Smooth muscle cell of trachea (primary cell): Measurements from ENCODE around the gene CSNK2A1. TPM values are rescaled to one million over a fixed set of nuclear protein-coding genes. Genes with fewer than 3 reads are reported as not detected.

Experiments
- total RNA-seq: library from RNA; depleted of rRNA; stranded (reverse); fragments of >200 nt; gene quantifications from 2 replicates; pipeline ENCODE4 v1.2.1, GENCODE V29; 2014

The CSNK2A1 gene
- total RNA-seq, result 111 and 156 TPM in 2 replicates

GRCh38 chr20:543369-544152 is at the start of gene CSNK2A1:
CSNK2A1 (minus strand) TSS chr20:543790; CDS start chr20:508551, 35,239 bp downstream.

GRCh38 chr20:462199-462991 is 81.2 kb downstream of the CSNK2A1 start, which contains the start of gene TBC1D20:
TBC1D20 (minus strand) TSS chr20:462533; CDS start chr20:462405, 128 bp downstream.

Other genes starting within 250 kb of the CSNK2A1 start
- gene ZCCHC3, start 246.2 kb downstream of the CSNK2A1 start, total RNA-seq, result 10.3 and 13.2 TPM in 2 replicates
- 9.5 and 10.9 TPM in 2 replicates for gene SOX12, start 218.2 kb downstream of the CSNK2A1 start, total RNA-seq
- 62.2 and 67.9 TPM in 2 replicates for gene NRSN2, start 196.7 kb downstream of the CSNK2A1 start, total RNA-seq
- 36.7 and 91.3 TPM in 2 replicates for gene TRIB3, start 163.0 kb downstream of the CSNK2A1 start, total RNA-seq
- gene RBCK1, start 135.5 kb downstream of the CSNK2A1 start, total RNA-seq, result 91.0 and 119 TPM in 2 replicates
- 36.1 and 45.7 TPM in 2 replicates for gene TBC1D20, start 81.3 kb downstream of the CSNK2A1 start, total RNA-seq
- not detected in 2 replicates for gene TCF15, start 66.5 kb upstream of the CSNK2A1 start, total RNA-seq
- 73.0 and 175 TPM in 2 replicates for gene SRXN1, start 109.4 kb upstream of the CSNK2A1 start, total RNA-seq
- not detected in 2 replicates for gene SCRT2, start 132.0 kb upstream of the CSNK2A1 start, total RNA-seq
- gene SLC52A3, start 224.7 kb upstream of the CSNK2A1 start, total RNA-seq, result not detected in 2 replicates